ENCODE data around the gene PIK3R3. TPM values are rescaled to one million over a fixed set of nuclear protein-coding genes. Genes with fewer than 3 reads are reported as not detected.

Gene PIK3R3
- total and polyA plus RNA-seq, 9 of the 15 experiments (the other 6 are each of a cell fraction or from before 2014, with no cell fraction given): 1.4 to 7.7 (median 4.6) TPM

DNA sequence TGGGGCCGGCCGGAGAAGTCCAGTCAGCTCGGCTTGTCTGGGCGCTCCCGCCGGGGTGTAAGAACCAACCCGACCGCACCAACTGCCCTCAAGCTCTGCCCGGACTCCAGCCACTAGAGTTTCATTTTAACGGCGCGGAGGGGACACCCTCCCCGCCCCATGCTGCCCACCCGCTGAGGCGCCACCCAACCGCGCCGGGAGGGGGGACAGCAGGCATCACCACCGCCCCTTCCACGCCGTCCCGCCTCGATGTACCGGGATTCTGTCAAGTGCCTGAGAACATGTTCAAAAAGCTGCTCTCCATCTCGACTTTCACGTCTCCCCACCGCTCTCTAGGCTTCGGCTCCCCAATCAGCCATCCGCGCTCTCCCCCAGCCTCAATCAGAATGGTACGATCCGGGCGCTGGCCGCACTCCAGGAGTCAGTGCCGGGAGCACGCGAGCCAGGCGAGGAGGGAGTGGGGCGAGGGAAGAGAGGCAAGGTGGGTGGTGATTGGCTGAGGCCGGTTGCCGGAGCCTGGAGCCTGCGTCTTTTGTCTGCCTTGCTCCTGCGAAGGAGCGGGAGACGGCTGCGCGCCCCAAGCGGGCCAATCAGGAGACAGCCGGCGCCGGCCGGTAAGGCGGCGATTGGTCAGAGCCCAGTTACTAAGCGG lies at the start of gene PIK3R3 (continued):
- TF ChIP-seq HMG20B (CRISPR knock-in tag; IDR thresholded peaks at IDR 0.05): peak; percentile 52; the same call in 1 of the 2 replicates
- peak; percentile 99 for TF ChIP-seq MBD2 (IDR thresholded peaks at IDR 0.05; ENCODE audit: borderline replicate concordance, low read depth)
- TF ChIP-seq, protein P1, sequence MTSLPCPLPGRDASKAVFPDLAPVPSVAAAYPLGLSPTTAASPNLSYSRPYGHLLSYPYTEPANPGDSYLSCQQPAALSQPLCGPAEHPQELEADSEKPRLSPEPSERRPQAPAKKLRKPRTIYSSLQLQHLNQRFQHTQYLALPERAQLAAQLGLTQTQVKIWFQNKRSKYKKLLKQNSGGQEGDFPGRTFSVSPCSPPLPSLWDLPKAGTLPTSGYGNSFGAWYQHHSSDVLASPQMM (CRISPR knock-in tag; IDR thresholded peaks at IDR 0.05): no peak
- TF ChIP-seq GABPB2 (CRISPR knock-in tag; conservative IDR thresholded peaks at IDR 0.05): no peak
- TF ChIP-seq, protein P2, sequence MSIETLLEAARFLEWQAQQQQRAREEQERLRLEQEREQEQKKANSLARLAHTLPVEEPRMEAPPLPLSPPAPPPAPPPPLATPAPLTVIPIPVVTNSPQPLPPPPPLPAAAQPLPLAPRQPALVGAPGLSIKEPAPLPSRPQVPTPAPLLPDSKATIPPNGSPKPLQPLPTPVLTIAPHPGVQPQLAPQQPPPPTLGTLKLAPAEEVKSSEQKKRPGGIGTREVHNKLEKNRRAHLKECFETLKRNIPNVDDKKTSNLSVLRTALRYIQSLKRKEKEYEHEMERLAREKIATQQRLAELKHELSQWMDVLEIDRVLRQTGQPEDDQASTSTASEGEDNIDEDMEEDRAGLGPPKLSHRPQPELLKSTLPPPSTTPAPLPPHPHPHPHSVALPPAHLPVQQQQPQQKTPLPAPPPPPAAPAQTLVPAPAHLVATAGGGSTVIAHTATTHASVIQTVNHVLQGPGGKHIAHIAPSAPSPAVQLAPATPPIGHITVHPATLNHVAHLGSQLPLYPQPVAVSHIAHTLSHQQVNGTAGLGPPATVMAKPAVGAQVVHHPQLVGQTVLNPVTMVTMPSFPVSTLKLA (conservative IDR thresholded peaks at IDR 0.05): peak; percentile 97 to 98
- peak; percentile 45 for TF ChIP-seq SMARCE1 (IDR thresholded peaks at IDR 0.05)
- TF ChIP-seq, protein P3, sequence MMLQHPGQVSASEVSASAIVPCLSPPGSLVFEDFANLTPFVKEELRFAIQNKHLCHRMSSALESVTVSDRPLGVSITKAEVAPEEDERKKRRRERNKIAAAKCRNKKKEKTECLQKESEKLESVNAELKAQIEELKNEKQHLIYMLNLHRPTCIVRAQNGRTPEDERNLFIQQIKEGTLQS (IDR thresholded peaks at IDR 0.05): peak; percentile 82
- TF ChIP-seq, protein P3 (CRISPR knock-in tag; conservative IDR thresholded peaks at IDR 0.05): peak; percentile 80; the same call in 1 of the 2 replicates
- peak; percentile 64 for TF ChIP-seq CHD2 (IDR thresholded peaks at IDR 0.05; ENCODE audit: low read depth, low read length)
- TF ChIP-seq SP1 (CRISPR knock-in tag; IDR thresholded peaks at IDR 0.05): peak; percentile 97
- TF ChIP-seq ZC3H11A (IDR thresholded peaks at IDR 0.05; ENCODE audit: low read depth, low read length): no peak
- peak in 1 of 2 experiments; percentile 73; a peak in 3 of 4 replicates for TF ChIP-seq SRF (CRISPR knock-in tag; IDR thresholded peaks at IDR 0.05)
- TF ChIP-seq FIP1L1 (IDR thresholded peaks at IDR 0.05; ENCODE audit: low read depth, low read length, poor library complexity, severe bottlenecking): peak; percentile 78
- TF ChIP-seq, protein P4, sequence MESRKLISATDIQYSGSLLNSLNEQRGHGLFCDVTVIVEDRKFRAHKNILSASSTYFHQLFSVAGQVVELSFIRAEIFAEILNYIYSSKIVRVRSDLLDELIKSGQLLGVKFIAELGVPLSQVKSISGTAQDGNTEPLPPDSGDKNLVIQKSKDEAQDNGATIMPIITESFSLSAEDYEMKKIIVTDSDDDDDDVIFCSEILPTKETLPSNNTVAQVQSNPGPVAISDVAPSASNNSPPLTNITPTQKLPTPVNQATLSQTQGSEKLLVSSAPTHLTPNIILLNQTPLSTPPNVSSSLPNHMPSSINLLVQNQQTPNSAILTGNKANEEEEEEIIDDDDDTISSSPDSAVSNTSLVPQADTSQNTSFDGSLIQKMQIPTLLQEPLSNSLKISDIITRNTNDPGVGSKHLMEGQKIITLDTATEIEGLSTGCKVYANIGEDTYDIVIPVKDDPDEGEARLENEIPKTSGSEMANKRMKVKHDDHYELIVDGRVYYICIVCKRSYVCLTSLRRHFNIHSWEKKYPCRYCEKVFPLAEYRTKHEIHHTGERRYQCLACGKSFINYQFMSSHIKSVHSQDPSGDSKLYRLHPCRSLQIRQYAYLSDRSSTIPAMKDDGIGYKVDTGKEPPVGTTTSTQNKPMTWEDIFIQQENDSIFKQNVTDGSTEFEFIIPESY (CRISPR knock-in tag; IDR thresholded peaks at IDR 0.05): peak; percentile 89
- TF ChIP-seq HIVEP1 (CRISPR knock-in tag; IDR thresholded peaks at IDR 0.05): peak; percentile 31; the same call in 1 of the 2 replicates
- peak; percentile 84 for TF ChIP-seq ESRRA (IDR thresholded peaks at IDR 0.05; ENCODE audit: borderline replicate concordance, low read depth)
- TF ChIP-seq, protein P5, sequence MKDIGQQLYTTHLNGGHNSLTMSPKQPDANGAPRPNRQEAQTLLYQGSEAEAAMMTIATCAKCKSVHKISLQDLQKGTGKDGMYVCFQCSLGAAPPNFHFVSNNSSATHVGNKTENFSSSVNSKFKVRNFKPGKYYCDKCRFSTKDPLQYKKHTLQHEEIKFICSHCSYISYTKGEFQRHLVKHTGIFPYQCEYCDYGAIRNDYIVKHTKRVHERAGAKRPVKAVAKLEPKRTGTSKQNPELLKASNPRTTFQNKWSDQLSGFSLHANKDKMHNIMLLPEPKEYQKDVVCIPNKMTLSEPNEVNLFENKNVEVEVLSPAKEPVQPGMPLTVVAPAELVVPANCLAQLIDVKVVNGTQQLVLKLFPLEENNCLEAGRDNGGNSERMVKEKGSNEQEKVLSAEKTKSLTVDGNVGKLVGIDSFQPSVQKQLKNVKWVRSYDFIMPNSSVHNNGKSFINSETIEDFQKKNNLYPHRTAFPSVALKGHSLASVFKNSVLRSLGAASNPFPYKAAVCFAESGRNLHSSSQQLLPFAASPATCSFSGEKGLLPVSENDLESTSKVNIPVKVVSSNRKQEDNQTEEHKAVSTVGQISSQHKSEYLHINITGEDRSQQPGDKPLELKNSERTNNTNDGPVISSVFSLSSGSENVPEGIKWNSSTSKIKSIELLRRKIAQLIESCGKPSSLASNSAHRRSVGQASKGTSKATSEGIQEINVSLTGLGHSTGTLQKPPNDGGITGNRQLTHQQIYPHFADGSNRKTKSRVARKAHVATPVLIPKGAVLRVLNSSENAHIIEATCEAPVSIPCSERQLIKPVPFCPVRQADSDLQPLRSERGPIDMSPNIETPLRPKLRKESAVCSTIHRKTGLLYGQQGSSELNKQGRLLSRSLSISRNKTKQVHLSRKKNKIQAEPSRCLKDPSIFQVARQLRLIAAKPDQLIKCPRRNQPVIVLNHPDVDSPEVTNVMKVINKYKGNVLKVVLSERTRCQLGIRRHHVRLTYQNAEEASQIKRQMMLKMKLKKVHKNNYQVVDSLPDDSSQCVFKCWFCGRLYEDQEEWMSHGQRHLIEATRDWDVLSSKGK (CRISPR knock-in tag; IDR thresholded peaks at IDR 0.05): no peak

All from K562 (cell line).